ENCODE results near the gene COLEC12.

DNA sequence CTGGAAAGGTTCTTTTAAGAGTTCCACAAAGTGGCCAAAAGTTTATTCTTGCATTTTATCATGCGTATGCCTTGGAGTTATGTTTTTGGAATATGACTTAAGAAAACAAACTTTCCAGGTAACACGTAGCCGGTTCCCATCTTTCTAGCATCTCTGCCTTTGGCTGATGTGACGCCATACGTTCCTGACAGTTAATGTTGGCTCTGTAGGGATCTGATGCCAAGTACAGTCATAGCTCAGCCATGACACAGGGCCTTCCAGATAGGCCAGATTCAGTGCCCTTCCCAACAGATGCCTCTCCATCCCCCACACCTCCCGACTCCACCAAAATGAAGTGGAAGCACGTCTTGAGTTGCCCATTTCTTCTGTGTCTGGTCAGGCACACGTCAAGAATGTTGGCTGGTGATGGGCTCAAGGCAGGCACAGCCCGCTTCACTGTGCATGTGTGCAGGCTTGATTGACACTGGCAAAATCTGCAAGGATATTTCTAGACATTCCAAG is 181.7 kb downstream of the COLEC12 start:
- TF ChIP-seq CTCF (optimal IDR thresholded peaks at IDR 0.05 in 1 of 3, IDR thresholded peaks at IDR 0.05 in 1 of 3, conservative IDR thresholded peaks at IDR 0.05 in 1 of 3; ENCODE audit: extremely low read depth in 1 of 3, insufficient read depth in 2 of 3, low read length in 3 of 3) (no peak), EZH2 (IDR thresholded peaks at IDR 0.05; ENCODE audit: low read length) (no peak)

Measured in keratinocyte (primary cell).